ENCODE results near the gene S1PR2.
A peak's percentile ranks its signal among the peaks of the same experiment; 100 is the strongest.
"Not testable (repeated sequence)": the region's sequence is repeated elsewhere in the genome, so short reads cannot be mapped to it uniquely, and the experiment has no call there.

S1PR2 gene

GRCh38 chr19:10254244-10254643 lies 23.1 kb upstream of the S1PR2 start:
- no peak for DNase-seq (ENCODE audit: low read depth in 4 of 4, low spot score in 1 of 4)

- DNase-seq (ENCODE audit: low read depth in 4 of 4, low spot score in 1 of 4), result no peak
Measured at GRCh38 chr19:10252707-10253106, 21.6 kb upstream of the S1PR2 start.

GRCh38 chr19:10251792-10252694 lies 20.9 kb upstream of the S1PR2 start, which contains the start of gene MRPL4:
Gene MRPL4, plus strand, starts transcription at chr19:10252214. Its CDS starts 40 bp downstream, at chr19:10252254.
- DNase-seq (ENCODE audit: low read depth in 4 of 4, low spot score in 1 of 4), result peak; percentile 86 to 94 (median 88)

GRCh38 chr19:10246511-10246910 lies 15.4 kb upstream of the S1PR2 start:
- no peak for DNase-seq (ENCODE audit: low read depth in 4 of 4, low spot score in 1 of 4)

GRCh38 chr19:10245189-10245939 lies 14.2 kb upstream of the S1PR2 start:
- DNase-seq (ENCODE audit: low read depth in 4 of 4, low spot score in 1 of 4), result no peak

GRCh38 chr19:10243606-10244005 lies 12.5 kb upstream of the S1PR2 start:
- DNase-seq (ENCODE audit: low read depth in 4 of 4, low spot score in 1 of 4), result no peak

GRCh38 chr19:10241826-10242449 lies 10.8 kb upstream of the S1PR2 start:
- DNase-seq (ENCODE audit: low read depth in 4 of 4, low spot score in 1 of 4), result not testable (repeated sequence)

- DNase-seq (ENCODE audit: low read depth in 4 of 4, low spot score in 1 of 4), result no peak
Measured at GRCh38 chr19:10238172-10238783, 7.1 kb upstream of the S1PR2 start.

- no peak for DNase-seq (ENCODE audit: low read depth in 4 of 4, low spot score in 1 of 4)
Measured at GRCh38 chr19:10237702-10238101, 6.6 kb upstream of the S1PR2 start.

- DNase-seq (ENCODE audit: low read depth in 4 of 4, low spot score in 1 of 4), result not testable (repeated sequence)
Measured at GRCh38 chr19:10235409-10235808, 4.3 kb upstream of the S1PR2 start.

GRCh38 chr19:10235003-10235402 lies 3.9 kb upstream of the S1PR2 start:
- no peak for DNase-seq (ENCODE audit: low read depth in 4 of 4, low spot score in 1 of 4)

- DNase-seq (ENCODE audit: low read depth in 4 of 4, low spot score in 1 of 4), result no peak
Measured at GRCh38 chr19:10233946-10234345, 2.8 kb upstream of the S1PR2 start.

GRCh38 chr19:10231612-10232228 lies 589 bp upstream of the S1PR2 start:
- no peak for DNase-seq (ENCODE audit: low read depth in 4 of 4, low spot score in 1 of 4)

- peak; percentile 31 to 52 (median 46) for DNase-seq (ENCODE audit: low read depth in 4 of 4, low spot score in 1 of 4)
Measured at GRCh38 chr19:10230173-10230860, 814 bp downstream of the S1PR2 start.

GRCh38 chr19:10228920-10229319 lies 2.2 kb downstream of the S1PR2 start:
- DNase-seq (ENCODE audit: low read depth in 4 of 4, low spot score in 1 of 4), result no peak

GRCh38 chr19:10228393-10228792 lies 2.7 kb downstream of the S1PR2 start:
- DNase-seq (ENCODE audit: low read depth in 4 of 4, low spot score in 1 of 4), result no peak

- DNase-seq (ENCODE audit: low read depth in 4 of 4, low spot score in 1 of 4), result no peak
Measured at GRCh38 chr19:10227026-10227971, 3.8 kb downstream of the S1PR2 start.

GRCh38 chr19:10226376-10227025 lies 4.6 kb downstream of the S1PR2 start:
- no peak for DNase-seq (ENCODE audit: low read depth in 4 of 4, low spot score in 1 of 4)

- no peak for DNase-seq (ENCODE audit: low read depth in 4 of 4, low spot score in 1 of 4)
Measured at GRCh38 chr19:10226021-10226375, 5.1 kb downstream of the S1PR2 start.
